GM20431 (cell line): Measurements from ENCODE around the gene MAPKAPK2.

Experiments
- in situ Hi-C: fragments of 300-500 bp; cut with MseI, MboI; formaldehyde crosslinking; loops from one replicate; pipeline ENCODE4 v1.15.0; 2020; ENCODE audit warnings: low sequenced_read_pairs; ENCODE audit not compliant: unreplicated experiment

The MAPKAPK2 gene

GRCh38 chr1:206699000-206699586 is 14.4 kb downstream of the MAPKAPK2 start:
- in situ Hi-C loops, result no loop called here

- in situ Hi-C loops, result no loop called here
These were observed 14.9 kb downstream of the MAPKAPK2 start for GRCh38 chr1:206699626-206700025.

- in situ Hi-C loops, result no loop called here
These were observed 15.8 kb downstream of the MAPKAPK2 start for GRCh38 chr1:206700445-206701036.

GRCh38 chr1:206702260-206702659 is 17.6 kb downstream of the MAPKAPK2 start:
- in situ Hi-C loops, result no loop called here

GRCh38 chr1:206702803-206703202 is 18.1 kb downstream of the MAPKAPK2 start:
- in situ Hi-C loops, result no loop called here

- in situ Hi-C loops, result no loop called here
These were observed 19.0 kb downstream of the MAPKAPK2 start for GRCh38 chr1:206703661-206704060.

- in situ Hi-C loops, result no loop called here
These were observed 19.5 kb downstream of the MAPKAPK2 start for GRCh38 chr1:206704226-206704625.

GRCh38 chr1:206705191-206705590 is 20.5 kb downstream of the MAPKAPK2 start:
- in situ Hi-C loops, result no loop called here

GRCh38 chr1:206705726-206706297 is 21.1 kb downstream of the MAPKAPK2 start:
- in situ Hi-C loops, result no loop called here

- in situ Hi-C loops, result no loop called here
These were observed 21.6 kb downstream of the MAPKAPK2 start for GRCh38 chr1:206706298-206706791.

- in situ Hi-C loops, result no loop called here
These were observed 22.2 kb downstream of the MAPKAPK2 start for GRCh38 chr1:206706806-206707366.

- in situ Hi-C loops, result no loop called here
These were observed 23.4 kb downstream of the MAPKAPK2 start for GRCh38 chr1:206708058-206708457.

- in situ Hi-C loops, result no loop called here
These were observed 24.2 kb downstream of the MAPKAPK2 start for GRCh38 chr1:206708882-206709281.

- in situ Hi-C loops, result no loop called here
These were observed 24.6 kb downstream of the MAPKAPK2 start for GRCh38 chr1:206709322-206709721.

- in situ Hi-C loops, result no loop called here
These were observed 25.2 kb downstream of the MAPKAPK2 start for GRCh38 chr1:206709772-206710459.

- in situ Hi-C loops, result no loop called here
These were observed 25.7 kb downstream of the MAPKAPK2 start for GRCh38 chr1:206710460-206710823.

GRCh38 chr1:206713070-206713469 is 28.4 kb downstream of the MAPKAPK2 start:
- in situ Hi-C loops, result no loop called here

GRCh38 chr1:206713910-206714312 is 29.2 kb downstream of the MAPKAPK2 start:
- in situ Hi-C loops, result no loop called here

- in situ Hi-C loops, result no loop called here
These were observed 29.8 kb downstream of the MAPKAPK2 start for GRCh38 chr1:206714331-206715058.

- in situ Hi-C loops, result no loop called here
These were observed 30.4 kb downstream of the MAPKAPK2 start for GRCh38 chr1:206715120-206715519.
